A375 (cell line): ENCODE results near the gene SNAP47. TPM values are rescaled to one million over a fixed set of nuclear protein-coding genes. Genes with fewer than 3 reads are reported as not detected.

ENCODE experiments used
- total RNA-seq: library from RNA; depleted of rRNA; stranded (reverse); fragments of >200 nt; shearing (Covaris generic); gene quantifications from 2 replicates; pipeline ENCODE4 v1.2.3, GENCODE V29; 2014; rRNA removed

SNAP47 gene
- total RNA-seq, result 55.6 and 66.2 TPM in 2 replicates

GRCh38 chr1:227734856-227735538 is at the start of gene SNAP47, which contains the start of gene JMJD4:
TSS of gene SNAP47 (plus strand) at chr1:227735435. CDS start at chr1:227747737, 12,302 bp downstream.
TSS of gene JMJD4 (minus strand) at chr1:227735302. CDS start at chr1:227735273, 29 bp downstream.

GRCh38 chr1:227815468-227816409 is 80.5 kb downstream of the SNAP47 start, which contains the start of gene PRSS38:
TSS of gene PRSS38 (plus strand) at chr1:227815675. CDS start at chr1:227815717, 42 bp downstream.

Other genes starting within 250 kb of the SNAP47 start
- 8.4 and 9.8 TPM in 2 replicates for gene ZNF678, start 171.9 kb upstream of the SNAP47 start, total RNA-seq
- 41.9 and 47.7 TPM in 2 replicates for gene JMJD4, start 133 bp upstream of the SNAP47 start, total RNA-seq
- gene PRSS38, start 80.2 kb downstream of the SNAP47 start, total RNA-seq, result not detected in 2 replicates
- gene WNT9A, start 212.5 kb downstream of the SNAP47 start, total RNA-seq, result 0.72 and 0.83 TPM in 2 replicates